HG02852 (cell line): ENCODE results near the gene A2ML1.
"Not testable (repeated sequence)": the region's sequence is repeated elsewhere in the genome, so short reads cannot be mapped to it uniquely, and the experiment has no call there.

Experiments
- ATAC-seq: cut with Tn5 transposase; IDR thresholded peaks from one replicate; pipeline ENCODE4 v1.9.1; 2021; ENCODE audit warnings: mild to moderate bottlenecking, moderate library complexity; ENCODE audit not compliant: unreplicated experiment

The A2ML1 gene

DNA sequence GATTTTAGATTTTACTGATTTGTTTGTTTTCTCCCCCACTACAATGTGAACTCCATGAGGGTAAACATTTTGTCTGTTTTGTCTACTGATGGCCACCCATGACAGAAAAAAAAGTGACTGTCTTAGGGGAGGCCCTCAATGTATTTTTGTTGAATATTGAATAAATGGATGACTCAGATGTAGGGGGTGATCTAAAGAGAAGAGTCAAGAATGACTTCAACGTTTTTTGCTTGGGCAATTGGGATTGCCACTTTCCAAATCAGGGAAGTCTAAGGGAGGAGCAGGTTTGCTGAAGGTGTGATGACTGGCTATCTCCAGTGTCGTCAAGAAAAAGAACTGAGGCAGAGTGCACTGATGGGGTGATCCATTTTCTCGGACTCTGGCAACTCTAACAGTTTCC lies 81.2 kb downstream of the A2ML1 start:
- no peak for ATAC-seq

DNA sequence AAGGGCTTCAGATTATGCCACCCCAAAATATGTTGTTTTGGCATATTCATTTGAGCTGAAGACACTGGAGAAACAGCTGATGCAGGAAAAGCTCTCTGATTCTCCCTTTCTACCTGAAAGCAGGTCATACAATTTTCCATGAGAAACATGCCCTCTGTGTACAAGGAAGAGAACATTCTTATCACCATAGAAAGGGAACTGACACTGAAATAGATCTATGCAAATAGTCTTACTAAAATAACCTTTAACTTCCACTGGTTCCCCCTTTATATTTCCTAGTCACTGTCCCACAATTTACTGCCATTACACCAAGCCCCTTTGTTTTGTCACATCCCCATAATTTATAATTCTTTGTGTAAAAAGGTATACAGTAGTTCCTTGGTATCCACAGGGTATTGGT lies 82.2 kb downstream of the A2ML1 start:
- no peak for ATAC-seq

DNA sequence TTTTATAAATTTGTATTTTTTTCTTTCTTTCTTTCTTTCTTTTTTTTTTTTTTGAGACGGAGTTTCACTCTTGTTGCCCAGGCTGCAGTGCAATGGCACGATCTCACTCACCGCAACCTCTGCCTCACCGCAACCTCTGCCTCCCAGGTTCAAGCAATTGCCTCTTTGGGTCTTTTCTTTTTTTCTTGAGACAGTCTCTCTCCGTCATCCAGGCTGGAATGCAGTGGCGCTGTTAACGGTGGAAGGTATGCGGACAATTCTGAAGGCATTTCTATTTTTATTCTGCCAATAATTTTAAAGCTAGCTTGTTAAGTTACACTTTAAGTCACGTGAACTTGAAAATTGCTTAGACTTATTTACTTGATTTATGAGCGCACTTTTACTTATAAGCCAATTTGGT lies 83.1 kb downstream of the A2ML1 start:
- ATAC-seq: no peak

DNA sequence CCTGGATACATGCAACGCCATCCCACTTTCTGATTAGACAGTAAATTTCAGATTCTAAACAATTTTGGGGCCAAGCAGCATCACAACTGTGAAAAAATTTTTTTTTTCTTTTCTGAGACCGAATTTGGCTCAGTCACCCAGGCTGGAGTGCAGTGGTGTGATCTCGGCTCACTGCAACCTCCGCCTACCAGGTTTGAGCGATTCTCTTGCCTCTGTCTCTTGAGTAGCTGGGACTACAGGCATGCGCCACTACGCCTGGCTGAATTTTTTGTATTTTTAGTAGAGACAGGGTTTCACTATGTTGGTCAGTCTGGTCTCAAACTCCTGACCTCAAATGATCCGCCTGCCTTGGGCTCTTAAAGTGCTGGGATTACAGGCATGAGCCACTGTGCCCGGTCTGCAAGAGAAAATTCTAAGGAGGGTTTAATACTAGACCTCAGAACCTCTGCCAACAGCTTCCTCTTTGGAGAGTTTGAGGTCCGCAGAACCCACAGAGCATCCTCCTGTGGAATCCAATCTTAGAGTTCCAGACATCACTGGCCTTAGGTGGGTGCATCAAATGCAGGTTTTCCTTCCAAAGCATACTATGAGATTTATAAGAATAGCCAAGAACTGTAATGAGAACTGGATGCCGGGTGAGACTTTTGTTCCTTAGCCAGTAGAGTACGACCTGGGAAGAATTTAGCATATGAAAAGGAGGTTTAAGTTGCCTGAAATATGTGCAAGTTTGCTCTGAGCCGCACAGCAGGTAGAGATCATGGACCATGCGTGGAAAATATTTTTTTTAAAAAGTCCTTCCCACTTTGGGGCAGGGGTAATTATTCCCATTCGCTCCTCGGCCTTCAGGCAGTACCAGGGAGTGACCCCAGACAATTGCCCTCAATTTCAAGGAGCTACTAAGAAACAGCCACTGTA lies 84.1 kb downstream of the A2ML1 start:
- no peak for ATAC-seq

DNA sequence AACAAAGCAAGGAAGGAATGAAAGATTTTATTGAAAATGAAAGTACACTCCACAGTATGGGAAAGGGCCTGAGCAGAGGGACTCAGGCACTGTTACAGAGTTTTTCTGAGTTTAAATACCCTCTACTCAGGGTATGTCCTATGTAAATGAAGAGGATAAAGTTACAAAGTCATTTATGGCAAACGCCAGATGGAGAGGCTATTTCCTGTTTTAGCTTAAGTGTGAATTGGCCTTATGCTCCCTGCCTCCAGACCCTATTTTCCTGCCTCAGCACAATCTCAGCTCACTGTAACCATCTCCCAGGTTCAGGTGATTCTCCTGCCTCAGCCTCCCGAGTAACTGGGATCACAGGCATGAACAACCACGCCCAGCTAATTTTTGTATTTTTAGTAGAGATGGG lies 85.1 kb downstream of the A2ML1 start:
- no peak for ATAC-seq

DNA sequence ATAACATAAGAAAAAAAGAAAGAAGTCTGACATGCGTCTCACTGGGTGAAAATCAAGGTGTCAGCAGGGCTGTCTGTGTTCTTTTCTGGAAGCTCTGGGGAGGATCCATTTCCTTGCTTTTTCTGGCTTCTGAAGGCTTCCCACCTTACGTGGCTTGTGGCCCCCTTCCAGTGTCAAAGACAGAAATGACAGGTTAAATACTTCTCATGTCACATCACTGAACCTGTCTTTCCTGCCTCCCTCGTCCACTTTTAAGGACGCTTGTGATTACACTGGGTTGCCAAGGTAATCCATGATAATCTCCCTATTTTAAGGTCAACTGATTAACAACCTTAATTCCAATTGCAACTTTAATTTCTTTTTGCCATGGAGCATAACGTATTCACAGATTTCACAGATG lies 87.3 kb downstream of the A2ML1 start:
- no peak for ATAC-seq

DNA sequence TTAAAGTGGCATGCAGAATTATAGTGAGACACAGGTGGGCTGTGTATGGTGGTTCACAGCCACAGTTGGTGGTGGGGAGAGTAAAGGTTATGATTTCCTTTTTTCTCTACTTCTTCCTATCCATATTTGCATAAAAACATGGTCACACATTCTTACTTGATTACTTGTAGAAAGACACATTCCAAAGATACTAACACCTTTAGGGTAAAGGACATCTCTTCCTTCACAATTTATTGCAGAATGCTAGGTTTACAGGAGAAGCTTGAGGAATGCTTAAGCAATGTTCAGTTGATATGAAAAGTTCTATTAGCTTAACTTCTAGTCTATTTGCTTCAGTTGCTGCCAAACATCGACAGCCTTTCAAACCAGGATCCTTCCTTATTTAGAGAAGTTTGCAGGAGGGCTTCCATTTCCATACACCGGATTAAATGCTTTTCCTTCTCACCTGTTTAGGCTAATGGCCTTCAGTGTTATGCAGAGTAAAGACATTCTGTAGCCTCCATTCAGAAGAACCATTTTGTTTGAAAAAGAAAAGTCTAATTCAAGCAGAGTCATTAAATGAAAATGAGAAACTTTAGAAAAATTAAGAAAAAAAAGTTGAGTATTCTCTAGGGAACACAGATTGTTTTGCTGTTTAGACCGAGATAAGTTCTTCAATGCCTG lies 89.3 kb downstream of the A2ML1 start:
- ATAC-seq: no peak

DNA sequence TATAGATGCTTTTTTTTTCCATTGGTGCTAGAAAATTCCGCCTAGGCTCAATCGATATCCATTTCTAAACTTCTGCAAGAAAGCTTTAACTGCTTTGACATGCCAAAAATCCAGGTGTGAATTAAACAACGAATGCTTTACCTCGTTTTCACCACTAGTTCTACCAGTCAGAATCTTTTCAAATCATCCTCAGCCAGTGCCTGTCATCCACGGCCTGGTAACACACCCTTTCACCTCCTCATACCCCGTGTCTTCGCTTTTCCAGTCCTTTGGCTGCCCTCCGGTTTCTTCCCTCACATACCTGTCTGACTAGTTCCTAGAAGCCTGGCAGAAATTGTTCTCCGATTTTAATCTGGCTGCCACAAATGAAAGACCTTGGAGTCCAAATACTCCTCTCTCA lies 90.5 kb downstream of the A2ML1 start:
- no peak for ATAC-seq

DNA sequence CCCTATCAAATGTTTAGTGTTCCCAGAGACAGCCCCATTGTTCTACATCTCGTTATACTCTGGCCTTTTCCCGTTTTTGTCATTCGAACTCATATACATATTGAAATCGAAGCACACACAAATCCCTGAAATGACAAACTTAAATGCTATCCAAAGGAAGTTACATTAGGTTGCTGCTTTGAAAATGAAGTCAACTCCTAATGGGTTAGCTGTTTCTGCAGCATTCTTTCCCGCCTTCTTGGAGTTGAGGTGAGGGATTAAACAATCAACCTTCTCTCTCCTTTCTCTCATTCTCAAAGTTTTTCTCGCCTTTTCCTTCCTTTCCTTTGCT lies 91.2 kb downstream of the A2ML1 start:
- no peak for ATAC-seq

DNA sequence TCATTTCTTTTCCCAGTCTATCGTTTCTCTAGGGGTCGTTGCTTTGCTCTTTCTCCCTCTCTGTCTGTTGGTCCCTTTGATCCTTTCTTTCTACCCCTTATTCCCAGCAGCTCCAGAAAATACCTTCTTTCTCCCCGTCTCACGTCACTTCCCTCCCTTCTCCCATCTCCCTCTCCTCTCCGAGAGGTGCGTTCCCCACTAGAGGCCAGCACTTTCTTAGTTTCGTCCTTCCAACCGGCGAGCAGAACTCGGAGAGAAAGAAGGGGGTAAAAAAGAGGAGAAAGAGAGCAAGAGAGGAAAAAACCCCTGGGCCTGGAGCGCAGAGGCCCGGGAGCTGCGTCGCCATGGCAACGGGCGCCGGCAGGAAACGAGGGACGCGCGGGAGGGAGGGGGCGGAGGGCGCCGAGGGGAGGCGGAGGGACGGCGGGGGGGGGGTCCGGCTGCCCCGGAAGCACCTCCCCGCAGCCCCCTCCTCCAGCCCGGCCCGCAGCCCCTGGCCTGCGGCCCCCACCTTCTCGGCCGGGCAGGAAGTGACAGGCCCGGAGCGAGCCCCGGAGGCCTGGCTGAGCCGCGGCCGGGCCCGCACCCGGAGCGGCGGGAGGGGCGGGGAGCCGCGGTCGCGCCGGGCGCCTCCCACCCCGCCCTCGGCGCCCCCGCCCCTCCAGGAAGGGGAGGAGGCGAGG lies 91.8 kb downstream of the A2ML1 start, which contains the start of gene PHC1:
PHC1 (plus strand) TSS at position 477 of the 683 bp plus-strand sequence. CDS start 3,169 bp downstream, outside the sequence.
- ATAC-seq: peak; percentile 61

DNA sequence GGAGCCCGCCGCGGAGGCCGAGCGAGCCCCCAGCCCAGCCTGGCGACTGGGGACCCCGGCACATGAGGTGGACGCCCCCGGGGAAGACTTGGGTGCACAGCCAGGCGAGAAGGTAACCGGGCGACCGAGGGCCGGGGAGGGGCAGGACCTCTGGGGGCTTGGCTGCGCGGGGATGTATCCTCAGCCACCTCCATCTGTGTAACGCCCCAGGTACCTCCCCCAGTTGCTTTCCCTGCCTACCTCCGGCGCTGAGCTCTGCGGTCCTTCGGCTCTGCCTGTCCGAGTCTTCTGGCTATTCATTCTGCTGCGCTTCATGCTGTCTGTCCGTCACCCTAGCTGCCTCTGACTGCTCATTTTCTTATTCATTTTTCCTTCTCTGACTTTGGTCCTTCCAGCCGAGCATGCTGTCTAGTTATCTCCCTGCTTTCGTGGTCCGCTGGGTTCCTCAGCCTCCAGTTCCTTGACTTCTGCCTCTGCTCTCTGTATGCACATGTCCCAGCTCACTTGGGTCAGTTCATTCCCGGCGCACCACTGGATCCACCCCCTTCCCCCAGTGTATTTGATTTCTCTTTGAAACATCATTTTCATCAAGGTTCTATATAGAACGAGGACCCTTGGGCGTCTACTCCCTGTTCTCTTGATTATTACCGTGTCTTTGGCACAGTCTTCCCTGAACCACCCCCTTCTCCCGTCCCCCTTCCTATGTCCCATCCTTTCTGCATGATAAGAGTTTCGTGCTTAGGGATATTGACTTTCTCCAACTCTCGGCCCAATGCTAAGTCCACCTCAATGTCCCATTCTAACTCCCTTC lies 92.5 kb downstream of the A2ML1 start:
- peak; percentile 83 for ATAC-seq

DNA sequence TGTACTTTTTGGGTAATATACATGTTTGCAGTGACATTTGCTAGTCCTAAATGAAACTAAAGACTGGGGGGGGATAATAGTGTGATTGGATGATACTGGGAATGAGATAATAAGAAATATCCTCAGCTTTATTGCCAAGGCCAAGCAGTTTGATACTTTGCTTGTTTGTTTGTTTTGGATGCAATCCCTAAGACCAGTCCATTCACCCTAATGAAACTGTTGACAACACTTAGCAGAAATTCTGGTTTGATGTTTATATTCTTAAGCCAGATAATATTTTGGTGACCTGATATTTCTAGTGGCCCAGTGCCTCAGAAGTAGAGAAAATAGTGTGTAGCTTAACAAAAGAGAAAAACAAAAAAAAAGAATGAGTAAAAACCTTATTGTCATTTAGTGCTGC lies 93.7 kb downstream of the A2ML1 start:
- no peak for ATAC-seq

DNA sequence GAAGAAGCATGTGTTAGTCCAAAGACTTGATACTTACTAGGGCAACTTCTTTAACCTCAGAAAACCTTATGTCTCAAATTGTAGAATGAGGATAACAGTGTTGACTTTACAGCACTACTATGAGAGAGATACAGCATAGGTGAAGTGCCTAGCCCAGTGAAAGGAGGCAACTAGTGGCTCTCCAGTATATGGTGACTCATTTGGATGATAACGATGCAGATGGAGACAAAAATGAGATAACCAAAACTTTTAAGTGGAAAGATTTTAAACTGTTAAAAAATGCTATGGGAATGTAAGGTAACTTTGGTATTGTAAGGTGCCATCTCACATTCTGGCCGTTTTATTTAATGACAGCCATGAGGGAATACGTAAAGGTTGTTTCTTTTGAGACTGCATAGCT lies 94.6 kb downstream of the A2ML1 start:
- ATAC-seq: no peak

DNA sequence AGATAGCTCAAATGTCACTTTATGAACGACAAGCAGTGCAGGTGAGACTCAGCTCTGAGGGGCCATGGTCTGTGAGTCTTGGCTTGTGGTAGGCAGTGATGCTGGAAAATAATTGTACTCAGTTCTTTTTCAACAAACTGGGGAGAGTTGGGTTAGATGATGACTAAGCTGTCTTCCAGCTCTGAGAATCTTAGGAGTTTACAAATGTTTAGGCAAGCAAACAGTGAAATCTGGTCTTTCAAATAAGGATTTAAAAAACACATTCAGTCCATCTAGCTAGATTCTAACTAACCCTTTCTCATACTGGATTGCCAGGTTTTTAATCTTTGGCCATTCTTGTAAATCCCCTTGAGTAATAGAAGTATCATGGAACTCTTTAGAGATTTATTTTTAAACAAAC lies 95.3 kb downstream of the A2ML1 start:
- ATAC-seq: no peak

DNA sequence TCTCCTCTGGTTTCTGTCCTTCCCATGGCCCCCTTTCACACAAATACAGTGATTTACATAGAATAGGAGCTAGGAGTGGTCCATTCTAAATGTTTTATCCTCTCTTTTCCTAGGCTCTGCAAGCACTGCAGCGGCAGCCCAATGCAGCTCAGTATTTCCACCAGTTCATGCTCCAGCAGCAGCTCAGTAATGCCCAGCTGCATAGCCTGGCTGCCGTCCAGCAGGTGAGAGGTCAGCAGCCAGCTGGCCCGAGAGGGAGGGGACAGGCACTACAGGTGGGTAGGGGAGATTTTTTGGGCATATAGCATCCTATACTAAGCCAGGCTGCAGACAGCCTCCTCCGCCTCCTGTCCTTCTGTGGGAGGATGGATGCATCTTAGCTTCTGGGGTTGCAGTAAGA lies 97.2 kb downstream of the A2ML1 start:
- not testable (repeated sequence) for ATAC-seq

DNA sequence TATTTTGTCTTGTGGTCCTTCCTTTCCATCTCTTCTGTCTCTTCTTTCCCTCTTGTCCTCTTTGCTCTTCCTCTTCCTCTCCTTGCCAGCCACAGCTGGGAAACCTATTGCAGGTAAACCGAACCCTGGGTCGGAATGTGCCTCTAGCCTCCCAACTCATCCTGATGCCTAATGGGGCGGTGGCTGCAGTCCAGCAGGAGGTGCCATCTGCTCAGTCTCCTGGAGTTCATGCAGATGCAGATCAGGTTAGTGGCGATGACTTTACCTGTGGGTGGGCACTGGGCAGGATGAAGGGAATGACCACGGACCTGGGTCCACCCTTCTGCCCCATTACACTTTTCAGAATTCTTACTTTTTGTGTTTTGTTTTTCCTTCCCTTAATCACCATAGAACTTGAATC lies 100.1 kb downstream of the A2ML1 start:
- no peak for ATAC-seq
